Breast epithelium (tissue), 3 donors: ENCODE data around the gene HSDL1.

ENCODE experiments used
- CTCF ChIP-seq, 3 donors: fragments of 450-650 bp; IDR thresholded peaks; one replicate each; pipeline ENCODE4 v1.5.1; 2016 to 2017; ENCODE audit warnings: antibody characterized with exemption in 3 of 3, mild to moderate bottlenecking in 3 of 3, moderate library complexity in 3 of 3
- POLR2A ChIP-seq: fragments of 450-650 bp; IDR thresholded peaks from one replicate; pipeline ENCODE4 v1.6.1; 2016; ENCODE audit warnings: antibody characterized with exemption, mild to moderate bottlenecking, moderate library complexity
- POLR2AphosphoS5 ChIP-seq, 3 donors: sonication (generic); formaldehyde crosslinking; IDR thresholded peaks; one replicate each; pipeline ENCODE4 v1.6.1; 2017; ENCODE audit warnings: antibody characterized with exemption in 3 of 3

GRCh38 chr16:84111525-84111924 is 33.5 kb downstream of the HSDL1 start:
- TF ChIP-seq CTCF (IDR thresholded peaks at IDR 0.05) (no peak), POLR2AphosphoS5 (IDR thresholded peaks at IDR 0.05) (no peak), POLR2A (no peak)
